ENCODE results near the gene LIMS1. TPM values are rescaled to one million over a fixed set of nuclear protein-coding genes. Genes with fewer than 3 reads are reported as not detected.
A peak's percentile ranks its signal among the peaks of the same experiment; 100 is the strongest.
"Not testable (repeated sequence)": the region's sequence is repeated elsewhere in the genome, so short reads cannot be mapped to it uniquely, and the experiment has no call there.

LIMS1 gene
- total and polyA plus RNA-seq, 4 donors: 48.0 to 111 (median 88.4) TPM

DNA sequence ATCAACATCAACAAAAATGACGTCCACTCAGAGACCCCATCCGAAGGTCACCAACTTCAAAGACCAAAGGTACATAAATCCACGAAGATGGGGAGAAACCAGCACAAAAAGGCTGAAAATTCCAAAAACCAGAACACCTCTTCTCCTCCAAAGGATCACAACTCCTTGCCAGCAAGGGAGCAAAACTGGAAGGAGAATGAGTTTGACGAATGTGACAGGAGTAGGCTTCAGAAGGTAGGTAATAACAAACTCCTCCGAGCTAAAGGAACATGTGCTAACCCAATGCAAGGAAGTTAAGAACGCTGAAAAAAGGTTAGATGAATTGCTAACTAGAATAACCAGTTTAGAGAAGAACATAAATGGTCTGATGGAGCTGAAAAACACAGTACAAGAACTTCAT, 110.2 kb downstream of the LIMS1 start:
- WGBS, 2 donors: 95 to 96% methylated on average over 6 of the region's 6 CpGs
- DNase-seq; H3K27ac ChIP-seq (ENCODE audit: low read depth in 1 of 2, low read length in 2 of 2); intact Hi-C loops (cut with DNase I); ATAC-seq (ENCODE audit: low FRiP score); H3K4me1 ChIP-seq (ENCODE audit: control insufficient read depth in 1 of 2, insufficient read depth in 2 of 2, low read length in 2 of 2); H3K4me3 ChIP-seq (ENCODE audit: low read length in 2 of 2); H3K27me3 ChIP-seq (ENCODE audit: control insufficient read depth in 1 of 2, insufficient read depth in 2 of 2, low read length in 1 of 2); H3K9me3 ChIP-seq (ENCODE audit: control insufficient read depth, low read length); H3K36me3 ChIP-seq (ENCODE audit: control insufficient read depth in 1 of 2, insufficient read depth in 2 of 2, low read length in 1 of 2): not testable (repeated sequence)

DNA sequence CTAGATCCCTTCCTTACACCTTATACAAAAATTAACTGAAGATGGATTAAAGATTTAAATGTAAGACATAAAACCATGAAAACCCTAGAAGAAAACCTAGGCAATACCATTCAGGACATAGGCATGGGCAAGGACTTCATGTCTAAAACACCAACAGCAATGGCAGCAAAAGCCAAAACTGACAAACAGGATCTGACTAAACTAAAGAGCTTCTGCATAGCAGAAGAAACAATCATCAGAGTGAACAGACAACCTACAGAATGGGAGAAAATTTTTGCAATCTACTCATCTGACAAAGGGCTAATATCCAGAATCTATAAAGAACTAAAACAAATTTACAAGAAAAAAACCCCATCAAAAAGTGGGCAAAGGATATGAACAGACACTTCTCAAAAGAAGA, 114.5 kb downstream of the LIMS1 start:
- H3K27ac ChIP-seq (ENCODE audit: low read depth in 1 of 2, low read length in 2 of 2); H3K9me3 ChIP-seq (ENCODE audit: control insufficient read depth, low read length); intact Hi-C loops (cut with DNase I); DNase-seq; ATAC-seq (ENCODE audit: low FRiP score); H3K36me3 ChIP-seq (ENCODE audit: control insufficient read depth in 1 of 2, insufficient read depth in 2 of 2, low read length in 1 of 2); H3K4me1 ChIP-seq (ENCODE audit: control insufficient read depth in 1 of 2, insufficient read depth in 2 of 2, low read length in 2 of 2); H3K27me3 ChIP-seq (ENCODE audit: control insufficient read depth in 1 of 2, insufficient read depth in 2 of 2, low read length in 1 of 2); H3K4me3 ChIP-seq (ENCODE audit: low read length in 2 of 2): not testable (repeated sequence)

GRCh38 chr2:108650465-108650864, 116.2 kb downstream of the LIMS1 start:
- H3K27me3 ChIP-seq (ENCODE audit: control insufficient read depth in 1 of 2, insufficient read depth in 2 of 2, low read length in 1 of 2); ATAC-seq (ENCODE audit: low FRiP score); intact Hi-C loops (cut with DNase I); H3K4me1 ChIP-seq (ENCODE audit: control insufficient read depth in 1 of 2, insufficient read depth in 2 of 2, low read length in 2 of 2); H3K4me3 ChIP-seq (ENCODE audit: low read length in 2 of 2); H3K27ac ChIP-seq (ENCODE audit: low read depth in 1 of 2, low read length in 2 of 2); DNase-seq; H3K9me3 ChIP-seq (ENCODE audit: control insufficient read depth, low read length); H3K36me3 ChIP-seq (ENCODE audit: control insufficient read depth in 1 of 2, insufficient read depth in 2 of 2, low read length in 1 of 2): not testable (repeated sequence)
- 88 to 93% methylated on average over 8 of the region's 8 CpGs for WGBS, 2 donors

GRCh38 chr2:108651468-108651867, 117.2 kb downstream of the LIMS1 start:
- H3K27me3 ChIP-seq (ENCODE audit: control insufficient read depth in 1 of 2, insufficient read depth in 2 of 2, low read length in 1 of 2); ATAC-seq (ENCODE audit: low FRiP score); intact Hi-C loops (cut with DNase I); H3K27ac ChIP-seq (ENCODE audit: low read depth in 1 of 2, low read length in 2 of 2); H3K36me3 ChIP-seq (ENCODE audit: control insufficient read depth in 1 of 2, insufficient read depth in 2 of 2, low read length in 1 of 2); H3K9me3 ChIP-seq (ENCODE audit: control insufficient read depth, low read length); DNase-seq; H3K4me1 ChIP-seq (ENCODE audit: control insufficient read depth in 1 of 2, insufficient read depth in 2 of 2, low read length in 2 of 2); H3K4me3 ChIP-seq (ENCODE audit: low read length in 2 of 2): not testable (repeated sequence)
- 39% methylated on average over 1 of the region's 2 CpGs for WGBS, 2 donors

DNA sequence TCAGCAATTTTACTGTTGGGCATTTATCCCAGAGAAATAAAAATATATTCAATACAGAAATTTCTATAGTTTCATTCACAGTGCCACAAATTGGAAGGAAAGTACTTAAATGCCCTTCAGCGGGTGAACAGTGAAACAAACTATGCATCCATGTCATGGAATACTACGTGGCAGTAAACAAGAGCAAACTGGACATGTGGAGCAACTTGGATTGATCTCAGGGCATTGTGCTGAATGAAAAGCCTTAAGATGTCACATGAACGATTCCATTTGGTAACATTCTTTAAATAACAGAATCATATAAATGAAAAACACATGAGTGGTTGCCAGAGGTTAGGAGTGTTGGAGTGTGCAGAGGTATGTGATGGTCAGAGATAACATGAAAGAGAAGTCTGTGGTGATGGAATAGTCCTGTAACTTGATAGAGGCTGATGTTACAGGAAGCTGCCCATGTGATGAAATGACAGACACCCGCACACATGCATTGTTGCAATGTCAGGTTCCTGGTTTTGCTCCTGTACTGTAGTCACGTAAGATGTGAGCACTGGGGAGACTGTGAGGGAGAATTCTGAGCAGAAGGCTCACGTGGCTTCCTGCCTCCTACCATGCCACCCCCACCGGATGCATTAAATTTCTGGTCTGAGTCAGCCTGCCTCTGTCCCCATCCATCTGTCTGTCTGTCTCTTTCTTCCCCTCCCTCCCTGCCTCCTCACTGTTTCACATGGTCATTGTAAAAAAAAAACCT, 118.1 kb downstream of the LIMS1 start:
- DNase-seq; intact Hi-C loops (cut with DNase I): not testable (repeated sequence)

DNA sequence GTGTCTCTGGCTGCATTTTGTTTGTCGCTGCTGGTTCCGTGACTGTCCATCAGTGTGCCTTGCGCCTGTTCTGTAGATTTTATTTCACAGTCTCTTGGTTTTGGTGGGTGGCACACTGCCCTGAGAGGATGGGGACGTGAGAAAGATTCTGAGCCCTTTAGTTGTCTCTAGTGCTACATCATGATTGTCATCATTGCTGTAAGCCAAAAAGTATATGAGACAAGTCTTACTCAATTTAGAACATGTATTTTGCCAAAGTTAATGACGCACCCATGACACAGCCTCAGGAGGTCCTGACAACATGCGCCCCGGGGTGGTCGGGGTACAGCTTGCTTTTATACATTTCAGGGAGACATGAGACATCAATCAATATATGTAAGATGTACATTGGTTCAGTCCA, 119.2 kb downstream of the LIMS1 start:
- intact Hi-C loops (cut with DNase I); H3K27ac ChIP-seq (ENCODE audit: low read depth in 1 of 2, low read length in 2 of 2); H3K36me3 ChIP-seq (ENCODE audit: control insufficient read depth in 1 of 2, insufficient read depth in 2 of 2, low read length in 1 of 2); H3K4me1 ChIP-seq (ENCODE audit: control insufficient read depth in 1 of 2, insufficient read depth in 2 of 2, low read length in 2 of 2); DNase-seq; H3K27me3 ChIP-seq (ENCODE audit: control insufficient read depth in 1 of 2, insufficient read depth in 2 of 2, low read length in 1 of 2); H3K4me3 ChIP-seq (ENCODE audit: low read length in 2 of 2); ATAC-seq (ENCODE audit: low FRiP score); H3K9me3 ChIP-seq (ENCODE audit: control insufficient read depth, low read length): not testable (repeated sequence)
- WGBS, 2 donors: 0 to 32% methylated on average over 1 to 3 of the region's 8 CpGs

More for the DNA sequence above, 118.1 kb downstream of the LIMS1 start:
- 48 to 60% methylated on average over 6 of the region's 7 CpGs for WGBS, 2 donors
- not testable (repeated sequence) for H3K9me3 ChIP-seq (ENCODE audit: control insufficient read depth, low read length); H3K27ac ChIP-seq (ENCODE audit: low read depth in 1 of 2, low read length in 2 of 2); ATAC-seq (ENCODE audit: low FRiP score); H3K36me3 ChIP-seq (ENCODE audit: control insufficient read depth in 1 of 2, insufficient read depth in 2 of 2, low read length in 1 of 2); H3K4me1 ChIP-seq (ENCODE audit: control insufficient read depth in 1 of 2, insufficient read depth in 2 of 2, low read length in 2 of 2); H3K4me3 ChIP-seq (ENCODE audit: low read length in 2 of 2); H3K27me3 ChIP-seq (ENCODE audit: control insufficient read depth in 1 of 2, insufficient read depth in 2 of 2, low read length in 1 of 2)

- not testable (repeated sequence) for H3K4me3 ChIP-seq (ENCODE audit: low read length in 2 of 2)
Measured at GRCh38 chr2:108653849-108654248, 119.6 kb downstream of the LIMS1 start.

DNA sequence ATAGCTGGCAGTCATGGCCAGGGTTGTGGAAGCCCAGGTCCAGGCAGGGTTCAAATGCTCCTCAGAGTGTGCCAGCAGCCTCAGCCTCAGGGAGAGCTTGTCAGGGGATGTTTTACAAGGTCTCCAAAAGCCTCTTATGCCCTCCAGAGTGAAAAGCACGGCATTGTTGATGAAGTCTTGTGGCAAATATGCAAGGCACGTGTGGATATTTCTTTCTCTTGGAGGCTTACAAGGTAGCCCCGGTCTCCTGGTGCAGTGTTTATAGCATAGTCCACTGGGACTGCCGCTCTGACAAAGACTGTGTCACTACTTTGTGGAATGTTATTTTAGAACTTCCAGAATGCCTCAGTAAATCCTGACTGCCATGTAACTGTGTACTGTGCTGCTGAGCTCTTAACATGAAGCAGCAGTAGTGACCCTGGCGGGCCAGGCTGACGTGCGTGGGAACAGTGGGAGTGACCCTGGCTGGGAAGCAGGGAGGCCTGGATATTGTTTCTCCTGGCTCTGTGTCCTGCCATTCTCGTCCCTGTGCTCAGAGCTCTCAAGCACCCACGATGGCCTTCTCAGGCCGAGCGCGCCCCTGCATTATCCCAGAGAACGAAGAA, 120.4 kb downstream of the LIMS1 start:
- DNase-seq: peak; percentile 84 to 90
- H3K27me3 ChIP-seq (ENCODE audit: control insufficient read depth in 1 of 2, insufficient read depth in 2 of 2, low read length in 1 of 2); H3K4me1 ChIP-seq (ENCODE audit: control insufficient read depth in 1 of 2, insufficient read depth in 2 of 2, low read length in 2 of 2); intact Hi-C loops (cut with DNase I); H3K9me3 ChIP-seq (ENCODE audit: control insufficient read depth, low read length); H3K4me3 ChIP-seq (ENCODE audit: low read length in 2 of 2); H3K36me3 ChIP-seq (ENCODE audit: control insufficient read depth in 1 of 2, insufficient read depth in 2 of 2, low read length in 1 of 2): not testable (repeated sequence)
- peak; percentile 94 for ATAC-seq (ENCODE audit: low FRiP score)
- peak overlapping the region in 1 of 2 donors; percentile 78 for H3K27ac ChIP-seq (ENCODE audit: low read depth in 1 of 2, low read length in 2 of 2)
- WGBS, 2 donors: 9 to 11% methylated on average over 9 to 10 of the region's 13 CpGs

More at GRCh38 chr2:108653849-108654248, 119.6 kb downstream of the LIMS1 start:
- WGBS, 2 donors: 0 to 12% methylated on average over 3 to 6 of the region's 6 CpGs
- H3K9me3 ChIP-seq (ENCODE audit: control insufficient read depth, low read length); DNase-seq; H3K36me3 ChIP-seq (ENCODE audit: control insufficient read depth in 1 of 2, insufficient read depth in 2 of 2, low read length in 1 of 2); H3K4me1 ChIP-seq (ENCODE audit: control insufficient read depth in 1 of 2, insufficient read depth in 2 of 2, low read length in 2 of 2); ATAC-seq (ENCODE audit: low FRiP score); H3K27me3 ChIP-seq (ENCODE audit: control insufficient read depth in 1 of 2, insufficient read depth in 2 of 2, low read length in 1 of 2); intact Hi-C loops (cut with DNase I): not testable (repeated sequence)
- peak overlapping the region in 1 of 2 donors; percentile 68 for H3K27ac ChIP-seq (ENCODE audit: low read depth in 1 of 2, low read length in 2 of 2)

DNA sequence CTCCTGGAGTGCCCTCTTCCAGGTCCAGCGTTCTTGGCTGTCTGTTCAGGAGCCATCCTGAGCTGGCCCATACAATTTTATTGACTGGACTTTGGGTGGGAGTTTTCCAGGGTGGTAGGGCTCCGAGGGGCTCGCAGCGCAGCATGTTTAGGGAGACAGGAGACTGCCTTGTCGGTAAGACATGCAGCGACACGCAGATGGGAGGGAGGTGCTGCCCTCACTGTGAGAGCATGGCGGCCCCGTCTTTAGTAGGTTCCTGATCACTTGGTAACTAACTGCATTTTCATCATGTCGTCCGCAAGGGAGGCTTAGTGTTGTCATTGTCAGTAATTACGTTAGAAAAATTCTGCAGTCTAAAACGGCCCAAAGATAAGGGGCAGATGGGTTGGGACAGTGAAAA, 121.0 kb downstream of the LIMS1 start:
- WGBS, 2 donors: no CpG with 5 or more reads among the region's 13 CpGs
- ATAC-seq (ENCODE audit: low FRiP score): peak; percentile 27

More for the DNA sequence above, 121.0 kb downstream of the LIMS1 start:
- H3K4me1 ChIP-seq (ENCODE audit: control insufficient read depth in 1 of 2, insufficient read depth in 2 of 2, low read length in 2 of 2); DNase-seq; H3K4me3 ChIP-seq (ENCODE audit: low read length in 2 of 2); H3K27me3 ChIP-seq (ENCODE audit: control insufficient read depth in 1 of 2, insufficient read depth in 2 of 2, low read length in 1 of 2); H3K36me3 ChIP-seq (ENCODE audit: control insufficient read depth in 1 of 2, insufficient read depth in 2 of 2, low read length in 1 of 2); intact Hi-C loops (cut with DNase I); H3K9me3 ChIP-seq (ENCODE audit: control insufficient read depth, low read length); H3K27ac ChIP-seq (ENCODE audit: low read depth in 1 of 2, low read length in 2 of 2): not testable (repeated sequence)
